SU-DHL-6 (cell line): ENCODE results near the gene KRABD2.

Experiments used
- EZH2phosphoT487 ChIP-seq: fragments of 200-600 bp; sonication (generic), shearing (Covaris generic); conservative IDR thresholded peaks from 2 replicates; pipeline ENCODE4 v1.6.1; 2018; ENCODE audit warnings: mild to moderate bottlenecking, antibody characterized with exemption, low read length, moderate library complexity, mixed read lengths
- TF ChIP-seq, protein P1 (sequence below): fragments of 200-600 bp; sonication (generic); IDR thresholded peaks from one replicate; pipeline ENCODE4 v1.5.1; 2017; ENCODE audit warnings: antibody characterized with exemption, mild to moderate bottlenecking, low read length, moderate library complexity; ENCODE audit not compliant: insufficient read depth, poor library complexity, severe bottlenecking

DNA sequence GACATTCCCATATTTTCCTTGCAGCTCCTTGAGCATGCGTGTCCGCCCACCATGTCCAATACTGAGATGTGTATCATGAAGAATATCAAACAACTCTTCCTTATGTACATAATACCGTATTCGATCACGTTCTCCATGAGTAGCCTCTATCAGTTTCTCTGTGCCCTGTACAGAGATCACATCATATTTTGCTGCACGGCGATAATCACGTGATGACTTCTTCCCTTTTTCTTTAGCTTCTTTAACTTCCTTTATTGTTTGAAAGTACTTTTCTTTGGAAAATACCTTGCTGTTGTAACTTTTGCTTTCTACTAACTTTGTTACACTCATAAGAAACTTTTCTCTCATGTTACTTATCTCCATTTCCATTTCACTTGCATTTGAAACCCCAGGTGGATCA lies 6.6 kb downstream of the KRABD2 start:
- TF ChIP-seq, protein P1, sequence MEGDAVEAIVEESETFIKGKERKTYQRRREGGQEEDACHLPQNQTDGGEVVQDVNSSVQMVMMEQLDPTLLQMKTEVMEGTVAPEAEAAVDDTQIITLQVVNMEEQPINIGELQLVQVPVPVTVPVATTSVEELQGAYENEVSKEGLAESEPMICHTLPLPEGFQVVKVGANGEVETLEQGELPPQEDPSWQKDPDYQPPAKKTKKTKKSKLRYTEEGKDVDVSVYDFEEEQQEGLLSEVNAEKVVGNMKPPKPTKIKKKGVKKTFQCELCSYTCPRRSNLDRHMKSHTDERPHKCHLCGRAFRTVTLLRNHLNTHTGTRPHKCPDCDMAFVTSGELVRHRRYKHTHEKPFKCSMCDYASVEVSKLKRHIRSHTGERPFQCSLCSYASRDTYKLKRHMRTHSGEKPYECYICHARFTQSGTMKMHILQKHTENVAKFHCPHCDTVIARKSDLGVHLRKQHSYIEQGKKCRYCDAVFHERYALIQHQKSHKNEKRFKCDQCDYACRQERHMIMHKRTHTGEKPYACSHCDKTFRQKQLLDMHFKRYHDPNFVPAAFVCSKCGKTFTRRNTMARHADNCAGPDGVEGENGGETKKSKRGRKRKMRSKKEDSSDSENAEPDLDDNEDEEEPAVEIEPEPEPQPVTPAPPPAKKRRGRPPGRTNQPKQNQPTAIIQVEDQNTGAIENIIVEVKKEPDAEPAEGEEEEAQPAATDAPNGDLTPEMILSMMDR = no peak
- TF ChIP-seq EZH2phosphoT487 = no peak
